HG02571 (cell line): ENCODE results near the gene LUC7L.
"Not testable (repeated sequence)": the region's sequence is repeated elsewhere in the genome, so short reads cannot be mapped to it uniquely, and the experiment has no call there.

Experiments used
- ATAC-seq: cut with Tn5 transposase; IDR thresholded peaks from one replicate; pipeline ENCODE4 v1.9.1; 2021; ENCODE audit warnings: mild to moderate bottlenecking, moderate library complexity; ENCODE audit not compliant: unreplicated experiment

LUC7L gene

GRCh38 chr16:169014-169413, 60.2 kb downstream of the LUC7L start:
- no peak for ATAC-seq

GRCh38 chr16:168424-168823, 60.8 kb downstream of the LUC7L start:
- ATAC-seq, result no peak

- no peak for ATAC-seq
These were observed 62.0 kb downstream of the LUC7L start for GRCh38 chr16:167122-167690.

GRCh38 chr16:166375-167121, 62.7 kb downstream of the LUC7L start:
- ATAC-seq, result no peak

DNA sequence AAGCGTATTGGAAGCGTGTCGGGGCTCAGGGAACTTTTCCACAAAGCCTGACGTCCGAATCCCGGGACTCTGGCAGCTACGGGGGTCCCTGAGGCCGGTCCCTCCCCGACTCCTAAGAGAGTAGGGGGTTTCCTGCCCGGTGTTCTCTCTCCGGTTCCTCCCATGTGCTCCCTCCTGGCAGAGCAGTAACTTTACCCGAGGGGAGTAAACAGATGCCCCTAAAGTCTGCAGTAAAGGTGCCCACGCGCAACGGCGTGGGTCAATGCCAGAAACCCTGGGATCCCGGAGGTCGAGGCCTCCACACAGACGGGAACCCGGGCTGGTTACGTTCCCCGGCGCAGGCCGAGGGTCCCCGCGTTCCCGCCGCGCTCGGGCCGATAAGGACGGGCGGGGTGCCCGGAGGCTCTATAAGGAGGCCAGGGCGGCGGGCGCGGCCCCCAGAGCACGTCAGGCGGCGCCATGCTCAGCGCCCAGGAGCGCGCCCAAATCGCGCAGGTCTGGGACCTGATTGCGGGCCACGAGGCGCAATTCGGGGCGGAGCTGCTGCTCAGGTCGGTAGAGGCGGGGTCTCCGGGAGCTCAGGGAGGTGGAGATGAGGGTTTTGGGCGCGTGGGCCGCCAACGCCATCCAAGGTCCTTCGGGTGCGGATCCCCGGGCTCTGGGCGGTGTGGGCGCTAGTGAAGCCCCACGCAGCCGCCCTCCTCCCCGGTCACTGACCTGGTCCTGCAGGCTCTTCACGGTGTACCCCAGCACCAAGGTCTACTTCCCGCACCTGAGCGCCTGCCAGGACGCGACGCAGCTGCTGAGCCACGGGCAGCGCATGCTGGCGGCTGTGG, 63.5 kb downstream of the LUC7L start, which contains the start of gene HBM:
Gene HBM (plus strand): TSS at position 440 of the 836 bp plus-strand sequence. CDS start 20 bp downstream, at position 460.
- ATAC-seq, result no peak

- no peak for ATAC-seq
These were observed 64.3 kb downstream of the LUC7L start for GRCh38 chr16:164827-165538.

DNA sequence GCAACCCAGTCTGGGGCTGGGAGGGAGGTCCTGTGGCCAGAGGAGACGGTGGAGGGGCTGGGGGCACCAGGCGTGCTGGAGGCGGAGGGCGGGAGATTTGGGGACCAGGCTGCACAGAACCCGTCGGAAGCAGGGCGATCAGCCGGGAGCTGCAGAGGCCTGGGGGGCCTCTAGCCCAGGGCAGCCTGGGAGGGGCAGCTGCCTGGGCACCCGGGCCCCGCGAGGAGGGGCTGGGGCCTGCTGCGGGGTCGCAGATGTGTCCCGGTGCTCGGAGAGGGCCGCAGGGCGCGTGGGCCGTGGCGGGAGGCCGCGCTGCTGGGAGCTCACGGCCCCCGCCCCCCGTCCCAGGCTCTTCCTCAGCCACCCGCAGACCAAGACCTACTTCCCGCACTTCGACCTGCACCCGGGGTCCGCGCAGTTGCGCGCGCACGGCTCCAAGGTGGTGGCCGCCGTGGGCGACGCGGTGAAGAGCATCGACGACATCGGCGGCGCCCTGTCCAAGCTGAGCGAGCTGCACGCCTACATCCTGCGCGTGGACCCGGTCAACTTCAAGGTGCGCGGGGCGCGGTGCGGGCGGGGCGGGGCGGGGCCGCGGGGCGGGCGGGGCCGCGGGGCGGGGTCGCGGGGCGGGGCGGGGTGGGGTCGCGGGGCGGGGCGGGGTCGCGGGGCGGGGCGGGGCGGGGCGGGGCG, 65.0 kb downstream of the LUC7L start:
- ATAC-seq, result not testable (repeated sequence)

DNA sequence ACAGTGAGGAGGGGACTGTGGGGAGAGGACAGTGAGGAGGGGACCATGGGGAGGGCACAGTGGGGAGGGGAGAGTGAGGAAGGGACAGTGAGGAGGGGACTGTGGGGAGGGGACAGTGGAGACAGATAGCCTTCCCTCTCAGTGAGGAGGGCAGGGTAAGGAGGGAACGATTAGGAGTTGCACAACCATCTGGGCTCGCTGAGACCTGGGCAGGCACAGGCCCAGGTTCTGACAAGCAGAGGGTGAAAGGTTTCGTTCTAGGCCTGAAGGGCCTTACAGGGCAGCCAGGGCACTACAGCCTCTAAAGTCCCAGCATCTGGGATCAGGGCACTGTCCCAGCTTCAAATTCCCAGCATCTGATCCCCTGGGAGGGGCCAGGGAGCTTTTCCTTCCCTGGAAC, 65.6 kb downstream of the LUC7L start:
- not testable (repeated sequence) for ATAC-seq

DNA sequence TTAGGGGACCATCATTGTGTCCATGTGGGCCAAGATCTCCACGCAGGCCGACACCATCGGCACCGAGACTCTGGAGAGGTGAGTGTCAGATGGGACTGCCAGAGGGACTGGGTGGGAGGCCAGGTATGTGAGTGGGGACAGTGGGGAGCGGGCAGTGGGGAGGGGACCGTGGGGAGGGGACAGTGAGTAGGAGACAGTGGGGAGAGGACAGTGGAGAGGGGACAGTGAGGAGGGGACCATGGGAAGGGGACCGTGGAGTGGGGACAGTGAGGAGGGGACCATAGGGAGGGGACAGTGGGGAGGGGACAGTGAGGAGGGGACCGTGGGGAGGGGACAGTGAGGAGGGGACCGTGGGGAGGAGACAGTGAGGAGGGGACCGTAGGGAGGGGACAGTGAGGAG, 66.1 kb downstream of the LUC7L start:
- ATAC-seq, result not testable (repeated sequence)

- no peak for ATAC-seq
These were observed 66.8 kb downstream of the LUC7L start for GRCh38 chr16:162271-162991.

- no peak for ATAC-seq
These were observed 68.5 kb downstream of the LUC7L start for GRCh38 chr16:160691-161190.

DNA sequence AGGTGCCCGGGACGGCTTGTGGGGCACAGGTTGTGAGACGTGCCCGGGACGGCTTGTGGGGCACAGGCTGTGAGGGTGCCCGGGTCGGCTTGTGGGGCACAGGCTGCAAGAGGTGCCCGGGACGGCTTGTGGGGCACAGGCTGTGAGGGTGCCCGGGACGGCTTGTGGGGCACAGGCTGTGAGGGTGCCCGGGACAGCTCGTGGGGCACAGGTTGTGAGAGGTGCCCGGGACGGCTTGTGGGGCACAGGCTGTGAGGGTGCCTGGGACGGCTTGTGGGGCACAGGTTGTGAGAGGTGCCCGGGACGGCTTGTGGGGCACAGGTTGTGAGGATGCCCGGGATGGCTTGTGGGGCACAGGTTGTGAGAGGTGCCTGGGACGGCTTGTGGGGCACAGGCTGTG, 69.0 kb downstream of the LUC7L start:
- ATAC-seq, result not testable (repeated sequence)

DNA sequence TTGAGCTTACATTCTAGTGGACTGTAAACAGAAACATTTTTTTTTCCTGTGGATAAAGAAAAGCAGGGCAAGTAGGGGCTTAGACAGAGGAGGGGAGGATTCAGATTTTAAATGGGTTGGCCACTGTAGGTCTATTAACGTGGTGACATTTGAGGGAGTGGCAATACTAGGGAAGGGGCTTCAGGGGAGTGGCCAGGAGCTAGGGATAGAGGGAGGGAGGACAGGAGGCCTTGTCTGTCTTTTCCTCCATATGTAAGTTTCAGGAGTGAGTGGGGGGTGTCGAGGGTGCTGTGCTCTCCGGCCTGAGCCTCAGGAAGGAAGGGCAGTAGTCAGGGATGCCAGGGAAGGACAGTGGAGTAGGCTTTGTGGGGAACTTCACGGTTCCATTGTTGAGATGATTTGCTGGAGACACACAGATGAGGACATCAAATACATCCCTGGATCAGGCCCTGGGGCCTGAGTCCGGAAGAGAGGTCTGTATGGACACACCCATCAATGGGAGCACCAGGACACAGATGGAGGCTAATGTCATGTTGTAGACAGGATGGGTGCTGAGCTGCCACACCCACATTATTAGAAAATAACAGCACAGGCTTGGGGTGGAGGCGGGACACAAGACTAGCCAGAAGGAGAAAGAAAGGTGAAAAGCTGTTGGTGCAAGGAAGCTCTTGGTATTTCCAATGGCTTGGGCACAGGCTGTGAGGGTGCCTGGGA, 70.0 kb downstream of the LUC7L start:
- no peak for ATAC-seq

DNA sequence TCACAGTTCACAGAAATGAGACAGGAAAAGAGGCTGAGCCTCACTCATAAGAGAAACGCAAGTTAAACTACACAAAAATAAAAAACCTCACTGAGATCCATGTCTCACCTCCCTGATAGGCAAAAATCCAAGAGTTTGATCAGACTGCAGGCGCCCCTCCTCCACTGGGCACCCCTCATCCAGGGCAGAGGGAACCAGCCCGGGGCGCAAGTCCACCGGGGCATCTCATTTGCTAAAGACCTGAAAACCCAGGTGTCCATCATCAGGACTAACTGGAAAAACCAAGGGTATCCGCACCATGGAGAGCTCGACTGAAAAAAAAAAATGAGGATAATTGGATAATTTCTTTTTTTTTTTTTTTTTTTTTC, 74.2 kb downstream of the LUC7L start:
- no peak for ATAC-seq

GRCh38 chr16:154217-155030, 74.8 kb downstream of the LUC7L start:
- no peak for ATAC-seq

DNA sequence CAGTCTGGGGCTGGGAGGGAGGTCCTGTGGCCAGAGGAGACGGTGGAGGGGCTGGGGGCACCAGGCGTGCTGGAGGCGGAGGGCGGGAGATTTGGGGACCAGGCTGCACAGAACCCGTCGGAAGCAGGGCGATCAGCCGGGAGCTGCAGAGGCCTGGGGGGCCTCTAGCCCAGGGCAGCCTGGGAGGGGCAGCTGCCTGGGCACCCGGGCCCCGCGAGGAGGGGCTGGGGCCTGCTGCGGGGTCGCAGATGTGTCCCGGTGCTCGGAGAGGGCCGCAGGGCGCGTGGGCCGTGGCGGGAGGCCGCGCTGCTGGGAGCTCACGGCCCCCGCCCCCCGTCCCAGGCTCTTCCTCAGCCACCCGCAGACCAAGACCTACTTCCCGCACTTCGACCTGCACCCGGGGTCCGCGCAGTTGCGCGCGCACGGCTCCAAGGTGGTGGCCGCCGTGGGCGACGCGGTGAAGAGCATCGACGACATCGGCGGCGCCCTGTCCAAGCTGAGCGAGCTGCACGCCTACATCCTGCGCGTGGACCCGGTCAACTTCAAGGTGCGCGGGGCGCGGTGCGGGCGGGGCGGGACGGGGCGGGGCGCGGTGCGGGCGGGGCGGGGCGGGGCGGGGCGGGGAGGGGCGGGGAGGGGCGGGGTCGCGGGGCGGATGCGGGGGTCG, 75.6 kb downstream of the LUC7L start:
- ATAC-seq, result not testable (repeated sequence)

GRCh38 chr16:153129-153521, 76.1 kb downstream of the LUC7L start:
- ATAC-seq, result not testable (repeated sequence)
